Vagina (tissue), 2 donors: ENCODE results near the gene KIRREL3. TPM values are rescaled to one million over a fixed set of nuclear protein-coding genes. Genes with fewer than 3 reads are reported as not detected.

Experiments
- DNase-seq, 2 donors: peaks; one replicate each; pipeline ENCODE4 v3.0.0-alpha.2; 2017; ENCODE audit errors: extremely low spot score in 2 of 2
- H3K27ac ChIP-seq: fragments of 200-600 bp; sonication (generic); one replicate; pipeline ENCODE4 v1.5.1; 2019
- H3K27me3 ChIP-seq: fragments of 200-600 bp; sonication (generic); one replicate; pipeline ENCODE4 v1.5.1; 2019
- H3K36me3 ChIP-seq, 2 donors: fragments of 200-600 bp; sonication (generic); one replicate each; pipeline ENCODE4 v1.5.1; 2017 to 2019
- H3K4me1 ChIP-seq: fragments of 200-600 bp; sonication (generic); one replicate; pipeline ENCODE4 v1.5.1; 2019
- H3K4me3 ChIP-seq, 2 donors: fragments of 200-600 bp; sonication (generic); 1 replicate in 1 of 2; 2 replicates in 1 of 2; pipeline ENCODE4 v1.5.1; 2016 to 2019
- H3K9me3 ChIP-seq: fragments of 200-600 bp; sonication (generic); one replicate; pipeline ENCODE4 v1.5.1; 2019
- POLR2A ChIP-seq, 2 donors: fragments of 450-650 bp; IDR thresholded peaks; one replicate each; pipeline ENCODE4 v1.6.1; 2017; ENCODE audit warnings: antibody characterized with exemption in 2 of 2, mild to moderate bottlenecking in 2 of 2, moderate library complexity in 2 of 2
- POLR2AphosphoS5 ChIP-seq, 2 donors: sonication (generic); formaldehyde crosslinking; IDR thresholded peaks; one replicate each; pipeline ENCODE4 v1.9.0; 2017; ENCODE audit warnings: antibody characterized with exemption in 2 of 2, mild to moderate bottlenecking in 2 of 2, low read depth in 1 of 2; ENCODE audit not compliant: insufficient read depth in 1 of 2
- intact Hi-C: fragments of 100-400 bp; cut with DNase I; formaldehyde crosslinking; loops from one replicate; pipeline ENCODE4 v1.15.1; 2023
- total RNA-seq: library from RNA; depleted of rRNA; stranded (reverse); fragments of >200 nt; gene quantifications from one replicate; pipeline ENCODE4 v1.2.3, GENCODE V29; 2016
- TF ChIP-seq, protein P1 (sequence below), 3 experiments: fragments of 450-650 bp in 2 of 3; fragments of 200-600 bp in 1 of 3; sonication (generic) in 1 of 3; IDR thresholded peaks; one replicate each; pipeline ENCODE4 v1.5.1; 2017 to 2019; ENCODE audit warnings: antibody characterized with exemption in 3 of 3, mild to moderate bottlenecking in 2 of 3, moderate library complexity in 2 of 3

The KIRREL3 gene
- total RNA-seq, 1 donor from 2014 or later = not detected

- TF ChIP-seq POLR2A (IDR thresholded peaks at IDR 0.05) = no peak
- TF ChIP-seq, protein P1, sequence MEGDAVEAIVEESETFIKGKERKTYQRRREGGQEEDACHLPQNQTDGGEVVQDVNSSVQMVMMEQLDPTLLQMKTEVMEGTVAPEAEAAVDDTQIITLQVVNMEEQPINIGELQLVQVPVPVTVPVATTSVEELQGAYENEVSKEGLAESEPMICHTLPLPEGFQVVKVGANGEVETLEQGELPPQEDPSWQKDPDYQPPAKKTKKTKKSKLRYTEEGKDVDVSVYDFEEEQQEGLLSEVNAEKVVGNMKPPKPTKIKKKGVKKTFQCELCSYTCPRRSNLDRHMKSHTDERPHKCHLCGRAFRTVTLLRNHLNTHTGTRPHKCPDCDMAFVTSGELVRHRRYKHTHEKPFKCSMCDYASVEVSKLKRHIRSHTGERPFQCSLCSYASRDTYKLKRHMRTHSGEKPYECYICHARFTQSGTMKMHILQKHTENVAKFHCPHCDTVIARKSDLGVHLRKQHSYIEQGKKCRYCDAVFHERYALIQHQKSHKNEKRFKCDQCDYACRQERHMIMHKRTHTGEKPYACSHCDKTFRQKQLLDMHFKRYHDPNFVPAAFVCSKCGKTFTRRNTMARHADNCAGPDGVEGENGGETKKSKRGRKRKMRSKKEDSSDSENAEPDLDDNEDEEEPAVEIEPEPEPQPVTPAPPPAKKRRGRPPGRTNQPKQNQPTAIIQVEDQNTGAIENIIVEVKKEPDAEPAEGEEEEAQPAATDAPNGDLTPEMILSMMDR (IDR thresholded peaks at IDR 0.05) = no peak
- no peak for TF ChIP-seq POLR2AphosphoS5 (IDR thresholded peaks at IDR 0.05; ENCODE audit: insufficient read depth in 1 of 2, low read depth in 1 of 2)
- intact Hi-C loops = no loop called here
- no peaks in the 10 kb centered on the region for H3K27me3 ChIP-seq
- DNase-seq = no peak
- H3K27ac ChIP-seq = no peak overlapping the region
- no peaks in the 10 kb centered on the region for H3K9me3 ChIP-seq
- H3K4me3 ChIP-seq = no peak overlapping the region
- no peaks in the 10 kb centered on the region for H3K4me1 ChIP-seq
- H3K36me3 ChIP-seq = no peaks in the 10 kb centered on the region
Measured at GRCh38 chr11:126917531-126918204, 82.9 kb downstream of the KIRREL3 start.

GRCh38 chr11:126915430-126915829 is 85.1 kb downstream of the KIRREL3 start:
- no peak for DNase-seq
- Histone ChIP-seq H3K4me1 (no peaks in the 10 kb centered on the region), H3K27ac (no peak overlapping the region), H3K9me3 (no peaks in the 10 kb centered on the region), H3K4me3 (no peak overlapping the region), H3K27me3 (no peaks in the 10 kb centered on the region), H3K36me3 (no peaks in the 10 kb centered on the region)
- intact Hi-C loops = no loop called here
- TF ChIP-seq POLR2AphosphoS5 (IDR thresholded peaks at IDR 0.05; ENCODE audit: insufficient read depth in 1 of 2, low read depth in 1 of 2) = no peak
- no peak for TF ChIP-seq POLR2A (IDR thresholded peaks at IDR 0.05)
- TF ChIP-seq, protein P1 (IDR thresholded peaks at IDR 0.05) = no peak

DNA sequence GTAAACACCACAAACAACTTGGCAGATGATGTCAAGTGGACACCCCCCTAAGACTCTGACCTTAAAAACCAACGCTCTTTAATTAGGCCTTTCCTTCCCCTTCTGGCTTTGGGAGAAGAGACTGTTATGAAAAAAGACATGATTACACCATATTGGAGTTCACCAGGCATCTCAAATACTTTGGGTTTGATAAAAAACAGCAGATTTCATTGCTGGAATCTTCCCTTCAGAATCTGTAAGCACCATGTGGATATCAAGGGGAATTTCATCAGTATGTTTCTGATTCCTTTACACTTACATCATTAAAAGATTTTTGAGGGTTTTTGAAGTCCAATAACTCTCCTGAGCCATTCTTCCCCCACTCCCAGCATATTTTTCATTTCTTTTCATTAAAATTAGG is 85.6 kb downstream of the KIRREL3 start:
- Histone ChIP-seq H3K27ac (no peak overlapping the region), H3K36me3 (no peaks in the 10 kb centered on the region), H3K4me1 (no peaks in the 10 kb centered on the region), H3K27me3 (no peaks in the 10 kb centered on the region), H3K9me3 (no peaks in the 10 kb centered on the region), H3K4me3 (no peak overlapping the region)
- intact Hi-C loops = no loop called here
- DNase-seq = no peak
- TF ChIP-seq POLR2A (IDR thresholded peaks at IDR 0.05) (no peak), POLR2AphosphoS5 (IDR thresholded peaks at IDR 0.05; ENCODE audit: insufficient read depth in 1 of 2, low read depth in 1 of 2) (no peak)
- TF ChIP-seq, protein P1 (IDR thresholded peaks at IDR 0.05) = no peak

- Histone ChIP-seq H3K9me3 (no peaks in the 10 kb centered on the region), H3K36me3 (no peaks in the 10 kb centered on the region), H3K27me3 (no peaks in the 10 kb centered on the region), H3K4me1 (no peaks in the 10 kb centered on the region), H3K4me3 (no peak overlapping the region), H3K27ac (no peak overlapping the region)
- TF ChIP-seq POLR2AphosphoS5 (IDR thresholded peaks at IDR 0.05; ENCODE audit: insufficient read depth in 1 of 2, low read depth in 1 of 2) (no peak), POLR2A (IDR thresholded peaks at IDR 0.05) (no peak)
- TF ChIP-seq, protein P1 (IDR thresholded peaks at IDR 0.05) = no peak
- intact Hi-C loops = no loop called here
- no peak for DNase-seq
Measured at GRCh38 chr11:126914166-126914565, 86.4 kb downstream of the KIRREL3 start.

GRCh38 chr11:126904520-126904919 is 96.0 kb downstream of the KIRREL3 start:
- no peak for DNase-seq
- intact Hi-C loops = no loop called here
- Histone ChIP-seq H3K36me3 (no peaks in the 10 kb centered on the region), H3K4me1 (no peaks in the 10 kb centered on the region), H3K9me3 (no peaks in the 10 kb centered on the region), H3K4me3 (no peak overlapping the region), H3K27ac (no peak overlapping the region), H3K27me3 (no peaks in the 10 kb centered on the region)
- TF ChIP-seq POLR2A (IDR thresholded peaks at IDR 0.05) (no peak), POLR2AphosphoS5 (IDR thresholded peaks at IDR 0.05; ENCODE audit: insufficient read depth in 1 of 2, low read depth in 1 of 2) (no peak)
- TF ChIP-seq, protein P1 (IDR thresholded peaks at IDR 0.05) = no peak
